K562 (cell line): ENCODE data around the gene PRSS53. TPM values are rescaled to one million over a fixed set of nuclear protein-coding genes. Genes with fewer than 3 reads are reported as not detected.

Source experiments
- ATF1 ChIP-seq, 2 experiments: fragments of 450-650 bp in 1 of 2; IDR thresholded peaks; 2 replicates each; pipeline ENCODE4 v1.6.1; 2016; ENCODE audit warnings: missing compliant biosample characterization in 1 of 2, missing genetic modification characterization in 1 of 2
- CBFB ChIP-seq: sonication (generic); formaldehyde crosslinking; IDR thresholded peaks from 2 replicates; pipeline ENCODE4 v1.4.0; 2020; ENCODE audit warnings: mild to moderate bottlenecking, missing genetic modification reagents
- GABPB1 ChIP-seq: sonication (generic); formaldehyde crosslinking; IDR thresholded peaks from 2 replicates; pipeline ENCODE4 v1.8.0; 2022; ENCODE audit warnings: mild to moderate bottlenecking, missing genetic modification reagents
- GTF2E2 ChIP-seq: fragments of 200-800 bp; sonication (Bioruptor generic); IDR thresholded peaks from 2 replicates; pipeline ENCODE4 v1.6.1; 2016; ENCODE audit warnings: missing genetic modification characterization, missing compliant biosample characterization
- POLR2G ChIP-seq: fragments of 200-400 bp; formaldehyde crosslinking; IDR thresholded peaks from 2 replicates; pipeline ENCODE4 v1.6.1; 2017; ENCODE audit warnings: low read depth, mild to moderate bottlenecking, antibody characterized with exemption, low read length, moderate library complexity
- RBFOX2 ChIP-seq: fragments of 200-400 bp; formaldehyde crosslinking; IDR thresholded peaks from 2 replicates; pipeline ENCODE4 v1.6.1; 2017; ENCODE audit warnings: low read depth, mild to moderate bottlenecking, low read length, moderate library complexity
- REST ChIP-seq, 2 experiments: fragments of 450-650 bp; formaldehyde crosslinking in 1 of 2; IDR thresholded peaks; 2 replicates each; pipeline versions ENCODE4 v1.4.0 to v1.6.1; 2014 to 2020; ENCODE audit warnings: mild to moderate bottlenecking in 2 of 2, borderline replicate concordance in 1 of 2, low read depth in 1 of 2
- SP1 ChIP-seq: sonication (generic); formaldehyde crosslinking; IDR thresholded peaks from 2 replicates; pipeline ENCODE4 v1.8.1; 2022; ENCODE audit warnings: mild to moderate bottlenecking, missing genetic modification reagents
- THAP7 ChIP-seq: fragments of 250-450 bp; sonication (Bioruptor Pico); IDR thresholded peaks from 2 replicates; pipeline ENCODE4 v1.5.0; 2021
- ZNF41 ChIP-seq: fragments of 250-450 bp; sonication (Bioruptor Pico); conservative IDR thresholded peaks from 2 replicates; pipeline ENCODE4 v1.4.0; 2020; ENCODE audit warnings: mild to moderate bottlenecking
- polyA plus RNA-seq, 8 experiments: library from polyadenylated mRNA; depleted of rRNA in 4 of 8; stranded (reverse) in 5 of 8; unstranded in 3 of 8; fragments of >200 nt; fragmentation: Nextera tagmentation in 2 of 8; fragmentation: Illumina TruSeq in 1 of 8; extraction: Ambion mirVana in 2 of 8; extraction: Trizol in 1 of 8; gene quantifications; 2 replicates each; pipeline versions ENCODE4 v1.2.1 to v1.2.3, GENCODE V29; 2011 to 2014; ENCODE audit warnings: inconsistent platforms in 1 of 8, missing spikeins in 1 of 8
- total RNA-seq, 7 experiments: library from RNA; depleted of rRNA in 6 of 7; stranded (reverse); fragments of >200 nt in 6 of 7; fragmentation: Illumina TruSeq in 2 of 7; extraction: Trizol in 2 of 7; gene quantifications; 2 replicates each; pipeline versions ENCODE4 v1.2.1 to v1.2.3, GENCODE V29; 2011 to 2021; ENCODE audit warnings: low replicate concordance in 1 of 7
- TF ChIP-seq, protein P1 (sequence below), 3 experiments: fragments of 200-800 bp in 1 of 3; fragments of 250-450 bp in 1 of 3; fragments of 450-650 bp in 1 of 3; sonication (Bioruptor Pico) in 1 of 3; sonication (Bioruptor generic) in 1 of 3; formaldehyde crosslinking in 1 of 3; IDR thresholded peaks; 2 replicates each; pipeline versions ENCODE4 v1.6.1 to v1.8.0; 2016 to 2022; ENCODE audit warnings: mild to moderate bottlenecking in 2 of 3, missing genetic modification characterization in 2 of 3, missing compliant biosample characterization in 1 of 3, moderate library complexity in 1 of 3
- TF ChIP-seq, protein P2 (sequence below): fragments of 450-650 bp; conservative IDR thresholded peaks from 2 replicates; pipeline ENCODE4 v1.6.1; 2016; ENCODE audit warnings: missing genetic modification characterization, low read depth, mild to moderate bottlenecking, missing compliant biosample characterization, moderate library complexity

PRSS53 gene
- total and polyA plus RNA-seq, 9 of the 15 experiments (the other 6 are each of a cell fraction or from before 2014, with no cell fraction given), result 0.40 to 1.9 (median 0.78) TPM; not detected in 2

GRCh38 chr16:31108035-31108793, 19.5 kb upstream of the PRSS53 start, which contains the start of gene BCKDK (continued):
- TF ChIP-seq, protein P1, sequence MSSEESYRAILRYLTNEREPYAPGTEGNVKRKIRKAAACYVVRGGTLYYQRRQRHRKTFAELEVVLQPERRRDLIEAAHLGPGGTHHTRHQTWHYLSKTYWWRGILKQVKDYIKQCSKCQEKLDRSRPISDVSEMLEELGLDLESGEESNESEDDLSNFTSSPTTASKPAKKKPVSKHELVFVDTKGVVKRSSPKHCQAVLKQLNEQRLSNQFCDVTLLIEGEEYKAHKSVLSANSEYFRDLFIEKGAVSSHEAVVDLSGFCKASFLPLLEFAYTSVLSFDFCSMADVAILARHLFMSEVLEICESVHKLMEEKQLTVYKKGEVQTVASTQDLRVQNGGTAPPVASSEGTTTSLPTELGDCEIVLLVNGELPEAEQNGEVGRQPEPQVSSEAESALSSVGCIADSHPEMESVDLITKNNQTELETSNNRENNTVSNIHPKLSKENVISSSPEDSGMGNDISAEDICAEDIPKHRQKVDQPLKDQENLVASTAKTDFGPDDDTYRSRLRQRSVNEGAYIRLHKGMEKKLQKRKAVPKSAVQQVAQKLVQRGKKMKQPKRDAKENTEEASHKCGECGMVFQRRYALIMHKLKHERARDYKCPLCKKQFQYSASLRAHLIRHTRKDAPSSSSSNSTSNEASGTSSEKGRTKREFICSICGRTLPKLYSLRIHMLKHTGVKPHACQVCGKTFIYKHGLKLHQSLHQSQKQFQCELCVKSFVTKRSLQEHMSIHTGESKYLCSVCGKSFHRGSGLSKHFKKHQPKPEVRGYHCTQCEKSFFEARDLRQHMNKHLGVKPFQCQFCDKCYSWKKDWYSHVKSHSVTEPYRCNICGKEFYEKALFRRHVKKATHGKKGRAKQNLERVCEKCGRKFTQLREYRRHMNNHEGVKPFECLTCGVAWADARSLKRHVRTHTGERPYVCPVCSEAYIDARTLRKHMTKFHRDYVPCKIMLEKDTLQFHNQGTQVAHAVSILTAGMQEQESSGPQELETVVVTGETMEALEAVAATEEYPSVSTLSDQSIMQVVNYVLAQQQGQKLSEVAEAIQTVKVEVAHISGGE (CRISPR knock-in tag; IDR thresholded peaks at IDR 0.05), result peak in 1 of 3 experiments; percentile 69; a peak in 1 of 6 replicates
- TF ChIP-seq CBFB (CRISPR knock-in tag) (no peak), GABPB1 (CRISPR knock-in tag) (peak; percentile 62; the same call in 1 of the 2 replicates), POLR2G (peak; percentile 81), THAP7 (CRISPR knock-in tag) (peak; percentile 66; the same call in 1 of the 2 replicates), GTF2E2 (tag) (no peak), ATF1 (CRISPR knock-in tag; IDR thresholded peaks at IDR 0.05) (no peak), ATF1 (tag; IDR thresholded peaks at IDR 0.05) (peak; percentile 97), ZNF41 (CRISPR knock-in tag) (no peak), SP1 (CRISPR knock-in tag) (peak; percentile 86), RBFOX2 (peak; percentile 74), REST (IDR thresholded peaks at IDR 0.05; ENCODE audit: borderline replicate concordance) (no peak), REST (CRISPR knock-in tag; IDR thresholded peaks at IDR 0.05; ENCODE audit: low read depth) (0 out of 2 replicates have a peak, but pooled peaks have one; percentile 30)
- TF ChIP-seq, protein P2, sequence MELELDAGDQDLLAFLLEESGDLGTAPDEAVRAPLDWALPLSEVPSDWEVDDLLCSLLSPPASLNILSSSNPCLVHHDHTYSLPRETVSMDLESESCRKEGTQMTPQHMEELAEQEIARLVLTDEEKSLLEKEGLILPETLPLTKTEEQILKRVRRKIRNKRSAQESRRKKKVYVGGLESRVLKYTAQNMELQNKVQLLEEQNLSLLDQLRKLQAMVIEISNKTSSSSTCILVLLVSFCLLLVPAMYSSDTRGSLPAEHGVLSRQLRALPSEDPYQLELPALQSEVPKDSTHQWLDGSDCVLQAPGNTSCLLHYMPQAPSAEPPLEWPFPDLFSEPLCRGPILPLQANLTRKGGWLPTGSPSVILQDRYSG (tag), result no peak
